Cardiac muscle cell (in vitro differentiated cells and primary cell): ENCODE measurements around the gene KIAA1549. TPM values are rescaled to one million over a fixed set of nuclear protein-coding genes. Genes with fewer than 3 reads are reported as not detected.

Experiments used
- DNase-seq, 2 donors: peaks; one replicate each; pipeline versions ENCODE4 v3.0.0 to v3.0.0-alpha.2; 2010 to 2017; ENCODE audit warnings: low read depth in 1 of 2, low spot score in 1 of 2
- H3K27ac ChIP-seq: fragments of 200-600 bp; sonication (generic); 2 replicates; pipeline ENCODE4 v1.5.1; 2016
- H3K27me3 ChIP-seq: fragments of 200-600 bp; sonication (generic); 2 replicates; pipeline ENCODE4 v1.6.0; 2016; ENCODE audit warnings: control low read depth
- H3K36me3 ChIP-seq: fragments of 200-600 bp; sonication (generic); 2 replicates; pipeline ENCODE4 v1.5.1; 2016; ENCODE audit warnings: control low read depth
- H3K4me1 ChIP-seq: fragments of 200-600 bp; sonication (generic); 2 replicates; pipeline ENCODE4 v1.8.1; 2017; ENCODE audit warnings: low read depth, mild to moderate bottlenecking, mixed run types
- H3K4me3 ChIP-seq: fragments of 200-600 bp; sonication (generic); 2 replicates; pipeline ENCODE4 v1.5.1; 2016; ENCODE audit warnings: mild to moderate bottlenecking
- H3K9me3 ChIP-seq: fragments of 200-600 bp; sonication (generic); 2 replicates; pipeline ENCODE4 v1.5.1; 2017; ENCODE audit warnings: low read depth, mild to moderate bottlenecking, control low read depth
- polyA plus RNA-seq: library from polyadenylated mRNA; unstranded; fragments of >200 nt; fragmentation: Nextera tagmentation; extraction: Ambion mirVana; gene quantifications from 2 replicates; pipeline ENCODE4 v1.2.1, GENCODE V29; 2016
- total RNA-seq: library from RNA; depleted of rRNA; stranded (reverse); fragments of >200 nt; gene quantifications from 2 replicates; pipeline ENCODE4 v1.2.3, GENCODE V29; 2016
- TF ChIP-seq, protein P1 (sequence below): IDR thresholded peaks from 2 replicates; pipeline ENCODE4 v1.5.1; 2012; ENCODE audit warnings: low read depth, mild to moderate bottlenecking, low read length

KIAA1549 gene
- total and polyA plus RNA-seq, 2 experiments from 2014 or later = 7.5 to 13.6 TPM

GRCh38 chr7:138871065-138871813 lies 110.0 kb downstream of the KIAA1549 start:
- Histone ChIP-seq H3K27ac (no peak overlapping the region), H3K27me3 (no peaks in the 10 kb centered on the region), H3K4me1 (no peaks in the 10 kb centered on the region), H3K36me3 (peaks cover 33% of the 10 kb centered on the region), H3K9me3 (no peaks in the 10 kb centered on the region), H3K4me3 (no peak overlapping the region)
- TF ChIP-seq, protein P1, sequence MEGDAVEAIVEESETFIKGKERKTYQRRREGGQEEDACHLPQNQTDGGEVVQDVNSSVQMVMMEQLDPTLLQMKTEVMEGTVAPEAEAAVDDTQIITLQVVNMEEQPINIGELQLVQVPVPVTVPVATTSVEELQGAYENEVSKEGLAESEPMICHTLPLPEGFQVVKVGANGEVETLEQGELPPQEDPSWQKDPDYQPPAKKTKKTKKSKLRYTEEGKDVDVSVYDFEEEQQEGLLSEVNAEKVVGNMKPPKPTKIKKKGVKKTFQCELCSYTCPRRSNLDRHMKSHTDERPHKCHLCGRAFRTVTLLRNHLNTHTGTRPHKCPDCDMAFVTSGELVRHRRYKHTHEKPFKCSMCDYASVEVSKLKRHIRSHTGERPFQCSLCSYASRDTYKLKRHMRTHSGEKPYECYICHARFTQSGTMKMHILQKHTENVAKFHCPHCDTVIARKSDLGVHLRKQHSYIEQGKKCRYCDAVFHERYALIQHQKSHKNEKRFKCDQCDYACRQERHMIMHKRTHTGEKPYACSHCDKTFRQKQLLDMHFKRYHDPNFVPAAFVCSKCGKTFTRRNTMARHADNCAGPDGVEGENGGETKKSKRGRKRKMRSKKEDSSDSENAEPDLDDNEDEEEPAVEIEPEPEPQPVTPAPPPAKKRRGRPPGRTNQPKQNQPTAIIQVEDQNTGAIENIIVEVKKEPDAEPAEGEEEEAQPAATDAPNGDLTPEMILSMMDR = no peak
- DNase-seq = no peak

GRCh38 chr7:138869353-138869752 lies 111.8 kb downstream of the KIAA1549 start:
- H3K4me3 ChIP-seq = no peak overlapping the region
- H3K36me3 ChIP-seq = peaks cover 34% of the 10 kb centered on the region
- no peaks in the 10 kb centered on the region for H3K27me3 ChIP-seq
- H3K27ac ChIP-seq = no peak overlapping the region
- TF ChIP-seq, protein P1 = no peak
- DNase-seq = no peak
- H3K4me1 ChIP-seq = no peaks in the 10 kb centered on the region
- no peaks in the 10 kb centered on the region for H3K9me3 ChIP-seq

DNA sequence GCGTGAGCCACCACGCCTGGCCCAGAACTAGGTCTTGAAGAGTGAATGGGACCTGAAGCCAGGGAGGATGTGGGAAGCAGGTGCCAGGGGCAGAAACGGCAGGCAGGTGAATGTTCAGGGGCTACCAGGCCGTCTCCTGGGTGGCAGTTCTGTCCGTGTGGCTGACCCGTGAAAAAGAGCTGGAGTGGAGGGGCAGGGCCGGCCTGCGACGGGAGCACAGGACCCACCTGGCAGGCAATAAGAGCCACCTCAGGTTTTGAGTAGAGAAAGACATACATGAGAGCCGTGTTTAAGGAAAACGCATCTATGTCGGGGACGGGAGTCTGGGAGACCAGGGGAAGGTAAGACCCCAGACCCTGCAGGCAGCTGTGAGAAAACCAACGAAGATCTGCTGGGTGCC lies 112.5 kb downstream of the KIAA1549 start:
- Histone ChIP-seq H3K4me3 (no peak overlapping the region), H3K36me3 (peaks cover 34% of the 10 kb centered on the region), H3K27me3 (no peaks in the 10 kb centered on the region), H3K9me3 (no peaks in the 10 kb centered on the region), H3K4me1 (no peaks in the 10 kb centered on the region), H3K27ac (no peak overlapping the region)
- TF ChIP-seq, protein P1 = no peak
- DNase-seq = no peak

GRCh38 chr7:138867744-138868143 lies 113.4 kb downstream of the KIAA1549 start:
- TF ChIP-seq, protein P1 = no peak
- no peaks in the 10 kb centered on the region for H3K27me3 ChIP-seq
- H3K4me1 ChIP-seq = no peaks in the 10 kb centered on the region
- no peak overlapping the region for H3K27ac ChIP-seq
- no peak for DNase-seq
- H3K36me3 ChIP-seq = peaks cover 34% of the 10 kb centered on the region
- H3K9me3 ChIP-seq = no peaks in the 10 kb centered on the region
- no peak overlapping the region for H3K4me3 ChIP-seq

- DNase-seq = no peak
- peaks cover 31% of the 10 kb centered on the region for H3K36me3 ChIP-seq
These were observed 114.8 kb downstream of the KIAA1549 start for GRCh38 chr7:138866353-138866752.

More at GRCh38 chr7:138866353-138866752, 114.8 kb downstream of the KIAA1549 start:
- TF ChIP-seq, protein P1 = no peak
- Histone ChIP-seq H3K27ac (no peak overlapping the region), H3K4me1 (no peaks in the 10 kb centered on the region), H3K9me3 (no peaks in the 10 kb centered on the region), H3K27me3 (no peaks in the 10 kb centered on the region), H3K4me3 (no peak overlapping the region)
